ENCODE measurements around the gene ANAPC7.

DNA sequence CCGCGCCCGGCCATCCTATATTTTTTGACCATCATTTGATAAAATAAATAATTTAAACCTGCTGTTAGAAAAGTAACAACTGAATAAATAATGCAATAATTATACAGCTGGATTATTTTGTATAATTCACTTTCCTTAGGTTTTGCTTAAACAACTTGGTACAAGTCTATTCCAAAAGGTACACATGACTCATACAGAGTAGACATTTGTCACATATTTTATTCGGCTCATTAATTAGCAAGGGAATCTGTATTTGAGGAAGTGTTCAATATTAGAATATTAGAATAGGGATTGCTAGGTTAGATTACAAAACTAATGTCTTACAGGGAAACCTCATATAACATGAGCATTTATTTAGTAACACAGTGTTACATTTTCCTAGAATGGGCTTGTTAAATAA is 73.8 kb downstream of the ANAPC7 start:
- TF ChIP-seq, protein P1, sequence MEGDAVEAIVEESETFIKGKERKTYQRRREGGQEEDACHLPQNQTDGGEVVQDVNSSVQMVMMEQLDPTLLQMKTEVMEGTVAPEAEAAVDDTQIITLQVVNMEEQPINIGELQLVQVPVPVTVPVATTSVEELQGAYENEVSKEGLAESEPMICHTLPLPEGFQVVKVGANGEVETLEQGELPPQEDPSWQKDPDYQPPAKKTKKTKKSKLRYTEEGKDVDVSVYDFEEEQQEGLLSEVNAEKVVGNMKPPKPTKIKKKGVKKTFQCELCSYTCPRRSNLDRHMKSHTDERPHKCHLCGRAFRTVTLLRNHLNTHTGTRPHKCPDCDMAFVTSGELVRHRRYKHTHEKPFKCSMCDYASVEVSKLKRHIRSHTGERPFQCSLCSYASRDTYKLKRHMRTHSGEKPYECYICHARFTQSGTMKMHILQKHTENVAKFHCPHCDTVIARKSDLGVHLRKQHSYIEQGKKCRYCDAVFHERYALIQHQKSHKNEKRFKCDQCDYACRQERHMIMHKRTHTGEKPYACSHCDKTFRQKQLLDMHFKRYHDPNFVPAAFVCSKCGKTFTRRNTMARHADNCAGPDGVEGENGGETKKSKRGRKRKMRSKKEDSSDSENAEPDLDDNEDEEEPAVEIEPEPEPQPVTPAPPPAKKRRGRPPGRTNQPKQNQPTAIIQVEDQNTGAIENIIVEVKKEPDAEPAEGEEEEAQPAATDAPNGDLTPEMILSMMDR (IDR thresholded peaks at IDR 0.05; ENCODE audit: insufficient read depth, low read length): no peak
- TF ChIP-seq POLR2AphosphoS5 (IDR thresholded peaks at IDR 0.05; ENCODE audit: low read depth) (no peak), GABPA (IDR thresholded peaks at IDR 0.05; ENCODE audit: low read depth) (no peak)

Measured in HL-60 (cell line).